GM12801 (cell line): ENCODE data around the gene NAIF1.

Experiments used
- TF ChIP-seq, protein P1 (sequence below): IDR thresholded peaks from one replicate; pipeline ENCODE4 v1.5.1; 2011; ENCODE audit warnings: control low read depth; ENCODE audit not compliant: insufficient read length; ENCODE audit errors: extremely low read depth

The NAIF1 gene

DNA sequence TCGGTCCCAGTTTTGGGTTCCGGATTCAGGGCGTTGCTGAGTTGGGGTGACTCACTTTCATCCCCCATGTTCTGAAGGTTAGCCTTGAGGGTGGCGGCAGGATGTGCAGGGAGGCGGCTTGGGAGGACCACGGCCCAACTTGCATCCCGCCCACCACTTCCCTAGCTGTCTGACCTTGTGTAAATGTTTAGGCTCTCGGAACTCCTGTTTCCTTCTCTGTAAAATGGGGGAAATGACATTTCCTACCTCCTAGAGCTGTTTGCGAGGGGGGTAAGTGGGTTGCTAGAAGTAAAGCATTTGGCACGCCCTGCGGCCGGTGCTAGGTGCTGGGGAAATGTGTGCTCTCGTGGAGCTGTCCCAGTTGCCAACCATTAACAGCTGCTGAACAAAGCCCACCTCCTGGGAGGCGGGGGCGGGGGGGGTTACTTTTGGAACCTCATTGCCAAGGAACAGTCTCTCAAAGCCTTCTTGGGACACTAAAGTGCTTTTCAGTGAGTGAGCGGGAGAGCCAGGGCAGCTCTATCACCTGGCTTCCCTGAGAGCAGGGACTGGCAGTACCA, 32.9 kb upstream of the NAIF1 start:
- TF ChIP-seq, protein P1, sequence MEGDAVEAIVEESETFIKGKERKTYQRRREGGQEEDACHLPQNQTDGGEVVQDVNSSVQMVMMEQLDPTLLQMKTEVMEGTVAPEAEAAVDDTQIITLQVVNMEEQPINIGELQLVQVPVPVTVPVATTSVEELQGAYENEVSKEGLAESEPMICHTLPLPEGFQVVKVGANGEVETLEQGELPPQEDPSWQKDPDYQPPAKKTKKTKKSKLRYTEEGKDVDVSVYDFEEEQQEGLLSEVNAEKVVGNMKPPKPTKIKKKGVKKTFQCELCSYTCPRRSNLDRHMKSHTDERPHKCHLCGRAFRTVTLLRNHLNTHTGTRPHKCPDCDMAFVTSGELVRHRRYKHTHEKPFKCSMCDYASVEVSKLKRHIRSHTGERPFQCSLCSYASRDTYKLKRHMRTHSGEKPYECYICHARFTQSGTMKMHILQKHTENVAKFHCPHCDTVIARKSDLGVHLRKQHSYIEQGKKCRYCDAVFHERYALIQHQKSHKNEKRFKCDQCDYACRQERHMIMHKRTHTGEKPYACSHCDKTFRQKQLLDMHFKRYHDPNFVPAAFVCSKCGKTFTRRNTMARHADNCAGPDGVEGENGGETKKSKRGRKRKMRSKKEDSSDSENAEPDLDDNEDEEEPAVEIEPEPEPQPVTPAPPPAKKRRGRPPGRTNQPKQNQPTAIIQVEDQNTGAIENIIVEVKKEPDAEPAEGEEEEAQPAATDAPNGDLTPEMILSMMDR: no peak

DNA sequence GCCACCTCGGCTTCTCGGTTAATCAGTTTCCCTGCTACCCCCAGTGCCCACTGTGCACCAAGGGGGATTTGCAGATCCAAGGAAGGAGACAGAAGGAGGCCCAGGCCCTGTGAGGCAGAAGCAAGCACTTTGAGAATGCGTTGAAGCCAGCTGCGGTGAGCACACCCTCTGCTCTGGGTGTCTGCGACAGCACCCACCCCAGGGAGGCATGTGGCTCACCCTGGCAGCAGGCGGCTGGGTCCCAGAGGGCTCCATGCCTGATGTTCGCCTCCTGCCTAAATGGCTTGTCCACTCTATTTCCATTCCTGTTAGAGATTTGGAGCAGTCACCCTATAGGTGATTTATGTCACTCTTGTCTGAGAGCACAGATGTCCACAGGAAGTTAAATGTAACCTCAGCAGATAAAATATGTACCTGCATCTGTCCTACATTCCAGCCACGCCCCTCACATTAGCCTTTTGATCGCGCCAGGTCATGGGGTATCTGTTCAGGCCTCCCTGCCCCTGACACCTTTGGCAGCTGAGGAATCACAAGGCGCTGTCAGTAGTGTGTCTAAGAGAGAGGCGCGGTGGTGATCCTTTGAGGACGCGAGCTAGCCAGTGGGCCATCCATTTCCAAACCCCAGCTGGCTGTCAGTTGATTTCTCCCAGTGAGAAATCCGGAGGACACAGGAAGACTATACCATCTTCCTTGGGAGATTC, 32.3 kb upstream of the NAIF1 start:
- TF ChIP-seq, protein P1: no peak

DNA sequence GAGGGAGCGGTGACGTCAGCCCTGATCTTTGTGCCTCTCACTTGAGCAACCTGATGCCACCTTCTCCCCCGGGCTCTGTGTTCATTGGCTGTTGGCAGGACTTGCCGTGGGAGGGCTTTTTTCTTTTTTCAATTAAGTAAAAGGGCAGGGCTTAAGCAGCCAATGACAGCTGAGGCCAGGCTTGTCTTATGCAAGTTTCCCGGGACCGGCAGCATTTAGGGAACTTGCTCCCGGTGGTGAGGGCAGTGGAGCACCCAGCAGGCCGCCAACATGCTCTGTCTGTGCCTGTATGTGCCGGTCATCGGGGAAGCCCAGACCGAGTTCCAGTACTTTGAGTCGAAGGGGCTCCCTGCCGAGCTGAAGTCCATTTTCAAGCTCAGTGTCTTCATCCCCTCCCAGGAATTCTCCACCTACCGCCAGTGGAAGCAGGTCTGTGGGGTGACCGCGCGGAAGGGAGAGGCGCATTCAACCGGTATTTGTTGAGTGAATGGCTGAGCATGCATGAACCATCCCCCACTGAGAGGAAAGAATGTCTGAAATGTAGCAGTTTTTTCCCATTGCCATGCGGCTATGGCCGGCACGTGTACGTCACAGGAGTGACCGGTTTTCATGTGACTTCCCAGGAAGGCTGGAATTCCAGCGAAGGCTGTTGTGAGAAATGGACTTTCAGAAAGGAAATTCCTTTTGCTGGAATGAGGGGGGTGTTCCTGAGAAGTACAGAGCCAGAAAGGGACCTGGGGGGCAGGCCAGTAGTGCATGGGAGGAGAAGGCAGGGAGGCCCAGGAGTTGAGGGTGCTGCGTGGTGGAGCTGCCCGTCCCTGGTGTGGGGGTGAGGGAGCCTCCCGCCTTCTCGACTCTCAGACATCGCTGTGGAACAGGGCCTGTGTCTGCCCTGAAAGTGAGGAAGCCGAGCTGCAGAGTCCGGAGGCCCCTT, 31.4 kb upstream of the NAIF1 start:
- TF ChIP-seq, protein P1: no peak

DNA sequence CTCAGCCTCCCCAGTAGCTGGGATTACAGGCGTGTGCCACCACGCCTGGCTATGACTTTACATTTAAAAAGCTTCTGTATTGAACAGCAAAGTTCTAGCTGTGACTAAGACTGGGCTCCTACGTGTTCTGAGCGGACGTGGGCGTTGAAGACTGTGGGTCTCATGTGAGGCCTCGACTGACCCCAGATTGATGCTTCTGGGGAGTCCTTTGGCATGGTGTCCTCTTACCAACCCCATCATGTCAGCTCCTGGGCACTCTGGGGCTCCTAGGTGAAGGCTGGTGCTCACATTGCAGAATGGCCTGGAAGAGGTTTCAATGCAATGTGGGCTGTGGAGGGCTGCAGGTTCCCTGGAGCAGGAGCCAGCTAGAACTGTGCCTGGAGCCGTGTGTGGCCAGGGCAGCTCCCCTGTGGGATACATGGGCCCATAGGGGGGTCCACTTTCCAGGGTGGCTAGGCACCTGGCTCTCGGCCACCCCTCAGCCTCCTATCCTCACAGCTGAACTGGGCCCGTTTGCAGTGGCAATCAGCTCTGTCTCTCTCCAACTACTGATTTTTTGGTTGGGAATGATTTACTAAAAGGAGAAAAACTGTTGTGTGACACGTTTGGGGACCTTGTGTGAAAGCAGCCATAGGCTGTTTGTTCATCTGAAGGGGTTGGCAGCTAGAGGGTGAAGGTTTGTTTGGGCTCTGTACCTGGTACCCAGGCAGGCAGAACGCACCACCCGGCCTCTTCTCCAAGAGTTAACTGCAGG, 30.6 kb upstream of the NAIF1 start:
- TF ChIP-seq, protein P1: no peak

DNA sequence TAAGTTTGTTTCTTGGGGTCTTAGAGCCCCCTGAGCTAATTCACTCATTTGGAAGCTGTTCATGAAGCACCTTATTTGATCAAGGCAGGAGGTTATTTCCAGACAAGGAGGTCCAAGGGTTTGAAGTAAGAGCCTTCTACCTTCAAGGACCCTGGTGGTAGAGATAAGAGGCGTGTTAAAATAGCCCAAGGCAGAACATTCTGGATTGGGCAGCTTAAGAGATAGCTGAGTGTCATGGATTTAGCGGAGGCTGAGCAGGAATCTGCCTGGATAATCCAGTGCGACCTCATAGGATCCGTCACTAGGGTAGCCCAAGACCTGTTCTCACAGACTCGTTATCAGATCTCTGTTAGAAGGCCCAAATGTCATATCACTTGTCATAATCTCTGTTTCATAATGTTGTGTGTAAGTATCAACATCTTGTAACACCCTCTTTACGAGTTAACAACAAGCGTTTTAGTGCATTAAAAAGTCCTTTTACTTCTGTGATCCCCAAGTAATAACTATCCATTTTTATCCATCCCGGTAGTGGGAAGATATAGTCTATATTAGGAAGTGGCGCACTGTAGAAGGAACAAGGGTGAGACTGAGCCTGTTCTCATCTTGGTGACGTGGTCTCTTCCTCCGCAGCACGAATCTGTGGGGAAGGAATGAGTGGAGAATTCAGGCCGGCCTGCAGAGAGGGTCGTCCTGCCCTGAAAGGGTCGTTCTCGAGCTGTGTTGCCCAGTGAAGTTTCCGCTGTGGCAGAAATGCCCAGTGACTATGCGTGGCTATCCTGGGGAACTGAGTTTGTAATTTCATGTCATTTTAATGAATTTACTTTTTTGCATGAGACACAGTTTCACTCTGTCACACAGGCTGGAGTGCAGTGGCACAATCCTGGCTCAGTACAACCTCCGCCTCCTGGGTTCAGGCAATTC, 29.8 kb upstream of the NAIF1 start:
- TF ChIP-seq, protein P1: no peak

DNA sequence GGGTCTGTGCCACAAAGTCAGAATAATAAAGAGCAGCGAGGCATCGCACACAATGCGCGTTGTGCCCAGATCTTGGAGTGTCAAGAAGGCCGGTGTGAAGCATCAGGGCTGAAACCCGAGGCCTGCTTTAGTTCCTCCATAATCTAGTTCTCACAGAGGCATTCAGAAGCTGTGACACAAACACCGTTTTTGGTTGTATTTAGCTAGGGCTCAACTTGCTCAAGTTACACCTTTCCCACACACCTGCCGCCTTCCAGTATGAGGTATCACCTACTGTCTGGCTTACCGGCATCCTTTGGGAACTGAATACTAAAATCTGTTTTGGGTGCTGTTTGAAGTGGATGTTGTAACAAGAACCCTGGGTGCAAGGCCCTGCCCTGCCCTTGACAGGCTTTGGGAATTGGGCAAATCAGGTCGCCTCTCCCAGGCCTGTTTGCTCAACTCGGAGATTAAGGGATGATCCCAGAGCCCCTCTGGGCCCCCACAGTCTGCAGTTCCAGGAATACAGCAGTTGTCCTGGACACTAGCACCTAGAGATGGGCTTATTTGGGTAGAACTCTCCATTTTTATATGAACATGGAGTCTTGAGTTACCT, 27.9 kb upstream of the NAIF1 start:
- TF ChIP-seq, protein P1: no peak
